MM.1S (cell line): Measurements from ENCODE around the gene PCBP4.

ENCODE experiments used
- EZH2 ChIP-seq: fragments of 300-600 bp; sonication (generic); optimal IDR thresholded peaks from 2 replicates; pipeline ENCODE3; 2017; ENCODE audit warnings: low read depth, mild to moderate bottlenecking, antibody characterized with exemption, low read length, mixed read lengths
- TF ChIP-seq, protein P1 (sequence below): fragments of 300-600 bp; sonication (generic); IDR thresholded peaks from 2 replicates; pipeline ENCODE4 v1.5.1; 2016; ENCODE audit warnings: antibody characterized with exemption, low read length, mixed read lengths

DNA sequence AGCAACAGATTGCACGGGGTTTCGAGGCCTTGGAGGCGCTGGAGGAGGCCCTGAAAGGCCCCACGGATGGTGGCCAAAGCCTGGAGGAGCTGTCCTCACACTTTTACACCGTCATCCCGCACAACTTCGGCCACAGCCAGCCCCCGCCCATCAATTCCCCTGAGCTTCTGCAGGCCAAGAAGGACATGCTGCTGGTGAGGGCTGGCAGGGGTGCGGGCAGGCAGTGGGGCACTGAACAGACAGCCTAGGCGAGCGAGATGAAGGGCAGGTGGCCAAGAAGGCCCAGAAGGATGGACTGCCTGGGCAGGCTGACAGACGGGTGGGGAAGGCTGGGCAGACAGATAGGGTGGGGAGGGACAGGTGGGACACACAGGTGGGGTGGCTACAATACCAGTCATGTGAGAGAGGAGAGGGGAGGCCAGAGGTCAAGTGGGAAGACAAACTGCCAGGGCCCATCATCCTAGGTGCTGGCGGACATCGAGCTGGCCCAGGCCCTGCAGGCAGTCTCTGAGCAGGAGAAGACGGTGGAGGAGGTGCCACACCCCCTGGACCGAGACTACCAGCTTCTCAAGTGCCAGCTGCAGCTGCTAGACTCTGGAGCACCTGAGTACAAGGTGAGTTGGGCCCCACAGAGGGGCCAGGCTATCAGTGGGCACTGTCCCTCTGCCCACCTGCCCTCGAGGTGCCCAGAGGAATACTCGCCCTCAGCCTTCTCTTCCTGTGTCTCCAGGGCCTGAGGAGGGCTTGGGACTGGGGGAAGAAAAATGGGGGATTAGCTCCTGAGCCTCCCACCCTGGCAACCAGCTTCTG lies 22.0 kb downstream of the PCBP4 start:
- TF ChIP-seq, protein P1, sequence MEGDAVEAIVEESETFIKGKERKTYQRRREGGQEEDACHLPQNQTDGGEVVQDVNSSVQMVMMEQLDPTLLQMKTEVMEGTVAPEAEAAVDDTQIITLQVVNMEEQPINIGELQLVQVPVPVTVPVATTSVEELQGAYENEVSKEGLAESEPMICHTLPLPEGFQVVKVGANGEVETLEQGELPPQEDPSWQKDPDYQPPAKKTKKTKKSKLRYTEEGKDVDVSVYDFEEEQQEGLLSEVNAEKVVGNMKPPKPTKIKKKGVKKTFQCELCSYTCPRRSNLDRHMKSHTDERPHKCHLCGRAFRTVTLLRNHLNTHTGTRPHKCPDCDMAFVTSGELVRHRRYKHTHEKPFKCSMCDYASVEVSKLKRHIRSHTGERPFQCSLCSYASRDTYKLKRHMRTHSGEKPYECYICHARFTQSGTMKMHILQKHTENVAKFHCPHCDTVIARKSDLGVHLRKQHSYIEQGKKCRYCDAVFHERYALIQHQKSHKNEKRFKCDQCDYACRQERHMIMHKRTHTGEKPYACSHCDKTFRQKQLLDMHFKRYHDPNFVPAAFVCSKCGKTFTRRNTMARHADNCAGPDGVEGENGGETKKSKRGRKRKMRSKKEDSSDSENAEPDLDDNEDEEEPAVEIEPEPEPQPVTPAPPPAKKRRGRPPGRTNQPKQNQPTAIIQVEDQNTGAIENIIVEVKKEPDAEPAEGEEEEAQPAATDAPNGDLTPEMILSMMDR, result no peak
- no peak for TF ChIP-seq EZH2
